ENCODE results near the gene COBLL1.
"Not testable (repeated sequence)": the region's sequence is repeated elsewhere in the genome, so short reads cannot be mapped to it uniquely, and the experiment has no call there.

COBLL1 gene

GRCh38 chr2:164841719-164842623 is at the start of gene COBLL1:
Gene COBLL1, minus strand, starts transcription at chr2:164841823. Its CDS starts 627 bp downstream, at chr2:164841196.
- no peak for DNase-seq

GRCh38 chr2:164890544-164890943 is 48.9 kb upstream of the COBLL1 start:
- DNase-seq, result no peak

- no peak for DNase-seq
Observed at GRCh38 chr2:164888592-164888991, 47.0 kb upstream of the COBLL1 start.

- DNase-seq, result no peak
Observed at GRCh38 chr2:164887434-164888144, 46.0 kb upstream of the COBLL1 start.

- DNase-seq, result no peak
Observed at GRCh38 chr2:164882276-164882675, 40.7 kb upstream of the COBLL1 start.

GRCh38 chr2:164881524-164881923 is 39.9 kb upstream of the COBLL1 start:
- DNase-seq, result no peak

- DNase-seq, result no peak
Observed at GRCh38 chr2:164879901-164880535, 38.4 kb upstream of the COBLL1 start.

- DNase-seq, result no peak
Observed at GRCh38 chr2:164877927-164878326, 36.3 kb upstream of the COBLL1 start.

GRCh38 chr2:164877169-164877568 is 35.5 kb upstream of the COBLL1 start:
- no peak for DNase-seq

GRCh38 chr2:164875334-164876205 is 33.9 kb upstream of the COBLL1 start:
- no peak for DNase-seq

GRCh38 chr2:164873210-164873908 is 31.7 kb upstream of the COBLL1 start:
- no peak for DNase-seq

GRCh38 chr2:164871404-164871803 is 29.8 kb upstream of the COBLL1 start:
- no peak for DNase-seq

- no peak for DNase-seq
Observed at GRCh38 chr2:164869420-164869772, 27.8 kb upstream of the COBLL1 start.

GRCh38 chr2:164868563-164869419 is 27.2 kb upstream of the COBLL1 start:
- DNase-seq, result no peak

- DNase-seq, result no peak
Observed at GRCh38 chr2:164867779-164868397, 26.3 kb upstream of the COBLL1 start.

GRCh38 chr2:164866381-164866780 is 24.8 kb upstream of the COBLL1 start:
- DNase-seq, result not testable (repeated sequence)

GRCh38 chr2:164860694-164861042 is 19.0 kb upstream of the COBLL1 start:
- DNase-seq, result no peak

GRCh38 chr2:164859906-164860693 is 18.5 kb upstream of the COBLL1 start:
- not testable (repeated sequence) for DNase-seq

- DNase-seq, result no peak
Observed at GRCh38 chr2:164859251-164859818, 17.7 kb upstream of the COBLL1 start.

Measured in activated T-cell treated with anti-CD3 and anti-CD28 coated beads for 4 hours (primary cell).